SK-N-MC (cell line): ENCODE data around the gene PCDH12.

ENCODE experiments used
- DNase-seq: peaks from one replicate; pipeline ENCODE4 v3.0.0-alpha.2; 2011; ENCODE audit warnings: low read depth, low spot score
- H3K27ac ChIP-seq: fragments of 200-600 bp; sonication (generic); 2 replicates; pipeline ENCODE4 v1.5.1; 2016; ENCODE audit warnings: mixed run types
- H3K36me3 ChIP-seq: fragments of 200-600 bp; sonication (generic); 2 replicates; pipeline ENCODE4 v1.6.1; 2017; ENCODE audit warnings: antibody characterized with exemption, low read length, mixed read lengths; ENCODE audit not compliant: insufficient read depth
- H3K4me3 ChIP-seq: fragments of 200-600 bp; sonication (generic); 2 replicates; pipeline ENCODE4 v1.5.1; 2016
- H3K9ac ChIP-seq: fragments of 200-600 bp; sonication (generic); 2 replicates; pipeline ENCODE4 v1.8.0; 2017; ENCODE audit warnings: mixed run types, mixed read lengths; ENCODE audit not compliant: insufficient read length
- H3K9me3 ChIP-seq: fragments of 200-600 bp; sonication (generic); 2 replicates; pipeline ENCODE4 v1.6.1; 2017; ENCODE audit warnings: low read depth, mild to moderate bottlenecking, antibody characterized with exemption, low read length, moderate library complexity, mixed read lengths
- EZH2 ChIP-seq: fragments of 200-600 bp; sonication (generic); IDR thresholded peaks from one replicate; pipeline ENCODE4 v1.6.1; 2017; ENCODE audit warnings: antibody characterized with exemption
- FOXP2 ChIP-seq: optimal IDR thresholded peaks from 2 replicates; pipeline ENCODE3; 2011; ENCODE audit warnings: mild to moderate bottlenecking, moderate library complexity; ENCODE audit not compliant: insufficient read depth; ENCODE audit errors: extremely low read length, control extremely low read depth
- POLR2AphosphoS5 ChIP-seq: IDR thresholded peaks from 2 replicates; pipeline ENCODE4 v1.6.1; 2012; ENCODE audit warnings: mild to moderate bottlenecking, low read depth, low read length, borderline replicate concordance

The PCDH12 gene

GRCh38 chr5:141902015-141902814 is 55.8 kb downstream of the PCDH12 start:
- no peak overlapping the region for H3K4me3 ChIP-seq
- H3K9me3 ChIP-seq: 0 out of 2 replicates have a peak, but pooled peaks cover 2% of the 10 kb centered on the region
- H3K36me3 ChIP-seq: no peaks in the 10 kb centered on the region
- H3K27ac ChIP-seq: no peak overlapping the region
- DNase-seq: no peak
- H3K9ac ChIP-seq: no peak overlapping the region
- no peak for TF ChIP-seq FOXP2
- TF ChIP-seq POLR2AphosphoS5: no peak
- no peak for TF ChIP-seq EZH2

- no peak overlapping the region for H3K27ac ChIP-seq
- no peak overlapping the region for H3K4me3 ChIP-seq
- H3K9ac ChIP-seq: no peak overlapping the region
- H3K9me3 ChIP-seq: no peaks in the 10 kb centered on the region
- no peaks in the 10 kb centered on the region for H3K36me3 ChIP-seq
- no peak for DNase-seq
- TF ChIP-seq EZH2 (no peak), FOXP2 (no peak), POLR2AphosphoS5 (no peak)
Observed at GRCh38 chr5:141898448-141899049, 59.5 kb downstream of the PCDH12 start.

GRCh38 chr5:141897425-141897824 is 60.6 kb downstream of the PCDH12 start:
- H3K27ac ChIP-seq: no peak overlapping the region
- no peaks in the 10 kb centered on the region for H3K36me3 ChIP-seq
- H3K9ac ChIP-seq: no peak overlapping the region
- no peaks in the 10 kb centered on the region for H3K9me3 ChIP-seq
- DNase-seq: no peak
- no peak overlapping the region for H3K4me3 ChIP-seq
- TF ChIP-seq FOXP2: no peak
- TF ChIP-seq EZH2: no peak
- no peak for TF ChIP-seq POLR2AphosphoS5
